Transverse colon (tissue), 3 donors: ENCODE results near the gene GALNT17.
A peak's percentile ranks its signal among the peaks of the same experiment; 100 is the strongest.

Experiments
- CTCF ChIP-seq, 5 experiments: fragments of 200-600 bp in 3 of 5; fragments of 450-650 bp in 2 of 5; sonication (generic) in 3 of 5; IDR thresholded peaks; 1 replicate in 2 of 5; 2 replicates in 3 of 5; pipeline ENCODE4 v1.5.1; 2016 to 2017; ENCODE audit warnings: antibody characterized with exemption in 5 of 5, inconsistent platforms in 3 of 5, mild to moderate bottlenecking in 2 of 5, moderate library complexity in 1 of 5
- EP300 ChIP-seq: sonication (generic); formaldehyde crosslinking; IDR thresholded peaks from one replicate; pipeline ENCODE4 v1.6.1; 2017; ENCODE audit warnings: antibody characterized with exemption, low read depth
- POLR2A ChIP-seq: fragments of 450-650 bp; IDR thresholded peaks from one replicate; pipeline ENCODE4 v1.6.1; 2016; ENCODE audit warnings: antibody characterized with exemption, mild to moderate bottlenecking, moderate library complexity

GRCh38 chr7:71735961-71736556 lies 604.1 kb downstream of the GALNT17 start:
- peak; percentile 57 to 85 (median 77) for TF ChIP-seq CTCF (IDR thresholded peaks at IDR 0.05)
- no peak for TF ChIP-seq POLR2A
- TF ChIP-seq EP300, result no peak
